Left lung (tissue), 10 donors: ENCODE results near the gene MGAT5B. TPM values are rescaled to one million over a fixed set of nuclear protein-coding genes. Genes with fewer than 3 reads are reported as not detected.

Experiments
- ATAC-seq: fragments of 200-7000 bp; cut with Tn5 transposase; one replicate; pipeline ENCODE4 v1.9.1; 2020; ENCODE audit warnings: moderate library complexity
- DNase-seq, 4 donors: peaks; one replicate each; pipeline ENCODE4 v3.0.0-alpha.2; 2013 to 2020
- H3K27ac ChIP-seq, 2 donors: fragments of 200-600 bp; sonication (generic) in 1 of 2; one replicate each; pipeline versions ENCODE4 v1.5.0 to v1.8.0; 2020 to 2021
- H3K27me3 ChIP-seq, 2 donors: fragments of 200-600 bp; sonication (generic) in 1 of 2; one replicate each; pipeline versions ENCODE4 v1.5.0 to v1.8.0; 2020 to 2021
- H3K36me3 ChIP-seq, 2 donors: fragments of 200-600 bp; sonication (generic) in 1 of 2; one replicate each; pipeline versions ENCODE4 v1.5.0 to v1.8.0; 2020 to 2021
- H3K4me1 ChIP-seq, 2 donors: fragments of 200-600 bp; one replicate each; pipeline ENCODE4 v1.8.0; 2021
- H3K4me3 ChIP-seq, 2 donors: fragments of 200-600 bp; sonication (generic) in 1 of 2; one replicate each; pipeline versions ENCODE4 v1.5.0 to v1.8.0; 2020 to 2021; ENCODE audit warnings: mild to moderate bottlenecking in 1 of 2
- H3K9me3 ChIP-seq, 2 donors: fragments of 200-600 bp; sonication (generic) in 1 of 2; one replicate each; pipeline versions ENCODE4 v1.5.0 to v1.8.0; 2020 to 2021
- CTCF ChIP-seq, 2 donors: fragments of 200-600 bp; sonication (generic) in 1 of 2; IDR thresholded peaks; one replicate each; pipeline versions ENCODE4 v1.5.0 to v1.8.0; 2021; ENCODE audit warnings: antibody characterized with exemption in 2 of 2
- intact Hi-C, 2 donors: fragments of 100-400 bp; cut with DNase I; formaldehyde crosslinking; loops; one replicate each; pipeline versions ENCODE4 v1.11.2 to v1.14.2; 2022
- polyA plus RNA-seq, 6 donors: library from polyadenylated mRNA; unstranded; fragments of 120-200 nt; gene quantifications; one replicate each; pipeline ENCODE4 v1.2.1, GENCODE V29; 2013; ENCODE audit not compliant: insufficient read length in 6 of 6
- total RNA-seq, 2 donors: library from RNA; stranded (reverse); fragmentation: NEBNext Ultra II Directional; extraction: Animal tissue kit (Norgen Biotek cat#: 25700); gene quantifications; one replicate each; pipeline ENCODE4 v1.2.1, GENCODE V29; 2021
- donor health status: DM: no; HTN: yes; CAD: no.
- donor health status: DM: no; HTN: no; CAD: no.

Gene MGAT5B
- total and polyA plus RNA-seq, 8 donors: 1.0 to 1.9 (median 1.3) TPM

GRCh38 chr17:76894842-76895241, 26.6 kb downstream of the MGAT5B start:
- Histone ChIP-seq H3K27me3 (no peaks in the 10 kb centered on the region), H3K27ac (no peak overlapping the region), H3K9me3 (peaks cover 0 to 8% of the 10 kb centered on the region in 2 donors), H3K36me3 (no peaks in the 10 kb centered on the region), H3K4me3 (no peak overlapping the region), H3K4me1 (no peaks in the 10 kb centered on the region)
- no peak for ATAC-seq
- no peak for TF ChIP-seq CTCF (IDR thresholded peaks at IDR 0.05)
- DNase-seq: no peak
- intact Hi-C loops: no loop called here

GRCh38 chr17:76897023-76897422, 28.8 kb downstream of the MGAT5B start:
- H3K9me3 ChIP-seq: peaks cover 0 to 8% of the 10 kb centered on the region in 2 donors
- ATAC-seq (no peak), DNase-seq (no peak)
- no peak overlapping the region for H3K27ac ChIP-seq
- H3K27me3 ChIP-seq: no peaks in the 10 kb centered on the region
- intact Hi-C loops: no loop called here
- no peak for TF ChIP-seq CTCF (IDR thresholded peaks at IDR 0.05)
- no peaks in the 10 kb centered on the region for H3K4me1 ChIP-seq
- H3K4me3 ChIP-seq: no peak overlapping the region
- H3K36me3 ChIP-seq: no peaks in the 10 kb centered on the region

- H3K9me3 ChIP-seq: peaks cover 0 to 8% of the 10 kb centered on the region in 2 donors
- H3K27me3 ChIP-seq: peaks cover 0 to 5% of the 10 kb centered on the region in 2 donors
- no peaks in the 10 kb centered on the region for H3K4me1 ChIP-seq
- DNase-seq: no peak
- no peak for ATAC-seq
- H3K4me3 ChIP-seq: no peak overlapping the region
- no peaks in the 10 kb centered on the region for H3K36me3 ChIP-seq
- no peak for TF ChIP-seq CTCF (IDR thresholded peaks at IDR 0.05)
- intact Hi-C loops: no loop called here
- H3K27ac ChIP-seq: no peak overlapping the region
Measured at GRCh38 chr17:76899414-76899813, 31.2 kb downstream of the MGAT5B start.

- intact Hi-C loops: no loop called here
- Histone ChIP-seq H3K36me3 (no peaks in the 10 kb centered on the region), H3K27ac (no peak overlapping the region), H3K4me3 (no peak overlapping the region), H3K4me1 (no peaks in the 10 kb centered on the region), H3K9me3 (no peaks in the 10 kb centered on the region), H3K27me3 (peaks cover 0 to 6% of the 10 kb centered on the region in 2 donors)
- ATAC-seq (no peak), DNase-seq (no peak)
- TF ChIP-seq CTCF (IDR thresholded peaks at IDR 0.05): no peak
Measured at GRCh38 chr17:76900723-76901122, 32.5 kb downstream of the MGAT5B start.

- no peak for ATAC-seq
- H3K27ac ChIP-seq: no peak overlapping the region
- H3K4me1 ChIP-seq: no peaks in the 10 kb centered on the region
- no peak for TF ChIP-seq CTCF (IDR thresholded peaks at IDR 0.05)
- H3K27me3 ChIP-seq: peaks cover 0 to 13% of the 10 kb centered on the region in 2 donors
- no peak for DNase-seq
- H3K36me3 ChIP-seq: no peaks in the 10 kb centered on the region
- intact Hi-C loops: no loop called here
- no peaks in the 10 kb centered on the region for H3K9me3 ChIP-seq
- H3K4me3 ChIP-seq: no peak overlapping the region
Measured at GRCh38 chr17:76901542-76902197, 33.5 kb downstream of the MGAT5B start.
